Measurements from ENCODE around the gene DDX56.

DNA sequence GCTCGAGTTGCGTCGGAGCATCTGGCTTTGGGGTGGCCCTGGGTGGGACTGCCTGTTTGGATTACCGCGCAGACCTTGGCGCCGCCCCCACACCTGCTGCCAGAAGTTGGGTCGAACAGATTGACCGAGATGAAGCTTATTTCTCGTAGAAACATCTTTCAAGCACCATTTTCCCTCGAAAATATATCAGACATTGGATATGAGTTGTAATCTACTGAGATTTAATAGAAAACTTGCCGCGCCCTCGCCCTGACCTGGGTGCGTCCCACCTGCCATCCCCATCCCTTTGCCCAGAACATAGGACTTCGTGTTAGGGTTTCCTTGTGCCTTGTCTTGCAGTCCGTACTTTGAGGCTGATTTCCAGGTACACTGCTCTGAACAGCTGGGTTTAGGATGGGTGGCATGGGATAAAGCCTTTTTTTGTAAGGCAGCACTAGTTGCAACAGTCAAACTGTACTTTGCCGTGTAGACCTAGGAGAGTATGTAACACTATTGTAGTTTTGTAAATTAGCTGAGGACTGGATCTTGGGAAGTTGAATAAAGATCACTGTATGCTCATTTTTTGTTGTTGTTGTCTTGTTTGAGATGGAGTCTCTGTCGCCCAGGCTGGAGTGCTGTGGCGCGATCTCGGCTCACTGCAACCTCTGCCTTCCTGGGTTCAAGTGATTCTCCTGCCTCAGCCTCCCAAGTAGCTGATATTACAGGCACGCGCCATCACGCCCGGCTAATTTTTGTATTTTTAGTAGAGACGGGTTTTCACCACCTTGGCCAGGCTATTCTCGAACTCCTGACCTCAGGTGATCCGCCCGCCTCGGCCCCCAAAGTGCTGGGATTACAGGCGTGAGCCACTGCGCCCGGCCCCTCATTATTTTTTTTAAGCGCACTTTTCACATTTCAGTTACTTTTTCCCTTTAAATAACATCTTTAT lies 33.7 kb upstream of the DDX56 start:
- TF ChIP-seq, protein P1, sequence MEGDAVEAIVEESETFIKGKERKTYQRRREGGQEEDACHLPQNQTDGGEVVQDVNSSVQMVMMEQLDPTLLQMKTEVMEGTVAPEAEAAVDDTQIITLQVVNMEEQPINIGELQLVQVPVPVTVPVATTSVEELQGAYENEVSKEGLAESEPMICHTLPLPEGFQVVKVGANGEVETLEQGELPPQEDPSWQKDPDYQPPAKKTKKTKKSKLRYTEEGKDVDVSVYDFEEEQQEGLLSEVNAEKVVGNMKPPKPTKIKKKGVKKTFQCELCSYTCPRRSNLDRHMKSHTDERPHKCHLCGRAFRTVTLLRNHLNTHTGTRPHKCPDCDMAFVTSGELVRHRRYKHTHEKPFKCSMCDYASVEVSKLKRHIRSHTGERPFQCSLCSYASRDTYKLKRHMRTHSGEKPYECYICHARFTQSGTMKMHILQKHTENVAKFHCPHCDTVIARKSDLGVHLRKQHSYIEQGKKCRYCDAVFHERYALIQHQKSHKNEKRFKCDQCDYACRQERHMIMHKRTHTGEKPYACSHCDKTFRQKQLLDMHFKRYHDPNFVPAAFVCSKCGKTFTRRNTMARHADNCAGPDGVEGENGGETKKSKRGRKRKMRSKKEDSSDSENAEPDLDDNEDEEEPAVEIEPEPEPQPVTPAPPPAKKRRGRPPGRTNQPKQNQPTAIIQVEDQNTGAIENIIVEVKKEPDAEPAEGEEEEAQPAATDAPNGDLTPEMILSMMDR (IDR thresholded peaks at IDR 0.05) = no peak
- TF ChIP-seq POLR2A (IDR thresholded peaks at IDR 0.05) = no peak
